ENCODE measurements around the gene VPS72. TPM values are rescaled to one million over a fixed set of nuclear protein-coding genes. Genes with fewer than 3 reads are reported as not detected.
A peak's percentile ranks its signal among the peaks of the same experiment; 100 is the strongest.

The VPS72 gene, protein sequence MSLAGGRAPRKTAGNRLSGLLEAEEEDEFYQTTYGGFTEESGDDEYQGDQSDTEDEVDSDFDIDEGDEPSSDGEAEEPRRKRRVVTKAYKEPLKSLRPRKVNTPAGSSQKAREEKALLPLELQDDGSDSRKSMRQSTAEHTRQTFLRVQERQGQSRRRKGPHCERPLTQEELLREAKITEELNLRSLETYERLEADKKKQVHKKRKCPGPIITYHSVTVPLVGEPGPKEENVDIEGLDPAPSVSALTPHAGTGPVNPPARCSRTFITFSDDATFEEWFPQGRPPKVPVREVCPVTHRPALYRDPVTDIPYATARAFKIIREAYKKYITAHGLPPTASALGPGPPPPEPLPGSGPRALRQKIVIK
- total RNA-seq = 40.4 to 70.5 TPM (median 64.0 TPM) in 3 replicates
- long read RNA-seq, transcript VPS72-202 (6 exons, 1,527 nt) = major isoform, 21 of 24 reads
- long read RNA-seq, partial matches to known transcripts = 1 of 24 reads
- long read RNA-seq, other reads (novel, unspliced or antisense) = 2 of 24 reads

DNA sequence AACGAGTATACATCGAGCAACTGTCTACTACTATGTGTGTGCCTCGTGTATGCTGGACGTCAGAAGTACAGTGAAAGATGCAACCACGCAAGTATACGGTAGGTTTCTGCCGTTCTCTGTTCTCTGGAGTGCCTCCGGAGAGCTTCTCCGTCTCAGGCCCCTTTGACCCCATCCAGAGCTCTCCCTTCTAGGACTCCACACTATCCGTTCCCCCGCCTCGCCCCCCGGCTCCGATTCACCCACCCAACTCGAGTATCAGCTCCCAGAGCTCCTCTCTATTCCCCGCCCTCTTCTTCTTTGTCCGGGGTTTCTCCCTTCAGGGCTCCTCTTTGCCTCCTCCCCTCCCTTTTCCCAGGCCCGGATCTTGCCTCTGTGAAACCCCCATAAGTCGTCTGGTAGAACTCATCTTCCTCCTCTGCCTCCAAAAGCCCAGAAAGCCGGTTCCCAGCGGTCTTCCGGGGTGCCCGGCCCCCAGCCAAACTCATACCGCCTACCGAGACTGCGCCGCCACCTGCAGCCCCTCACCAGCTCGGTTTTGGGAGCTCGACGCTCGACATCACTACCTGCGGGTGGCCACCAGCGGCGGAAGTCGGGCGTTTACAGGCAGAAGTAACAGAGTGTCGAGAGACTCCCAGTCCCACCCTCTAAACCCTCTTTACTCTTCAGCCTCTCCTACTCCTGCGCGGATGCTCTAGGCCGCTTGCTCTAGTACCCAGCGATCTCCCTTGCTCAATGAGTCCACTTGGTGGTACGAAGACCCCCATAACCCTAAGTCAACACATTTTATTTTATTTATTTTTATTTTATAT lies at the start of gene VPS72:
Gene VPS72 (minus strand): TSS at position 561 of the 809 bp plus-strand sequence. CDS start 76 bp downstream, at position 485.
- peak within 1 kb of the TSS; percentile 99 for H3K4me3 Mint-ChIP-seq (ENCODE audit: unreplicated experiment)
- H3K4me1 Mint-ChIP-seq (ENCODE audit: low read depth) = peaks cover 29% of the 10 kb centered on the region
- H3K27me3 Mint-ChIP-seq (ENCODE audit: low read depth) = no peaks in the 10 kb centered on the region
- TF ChIP-seq, protein P1, sequence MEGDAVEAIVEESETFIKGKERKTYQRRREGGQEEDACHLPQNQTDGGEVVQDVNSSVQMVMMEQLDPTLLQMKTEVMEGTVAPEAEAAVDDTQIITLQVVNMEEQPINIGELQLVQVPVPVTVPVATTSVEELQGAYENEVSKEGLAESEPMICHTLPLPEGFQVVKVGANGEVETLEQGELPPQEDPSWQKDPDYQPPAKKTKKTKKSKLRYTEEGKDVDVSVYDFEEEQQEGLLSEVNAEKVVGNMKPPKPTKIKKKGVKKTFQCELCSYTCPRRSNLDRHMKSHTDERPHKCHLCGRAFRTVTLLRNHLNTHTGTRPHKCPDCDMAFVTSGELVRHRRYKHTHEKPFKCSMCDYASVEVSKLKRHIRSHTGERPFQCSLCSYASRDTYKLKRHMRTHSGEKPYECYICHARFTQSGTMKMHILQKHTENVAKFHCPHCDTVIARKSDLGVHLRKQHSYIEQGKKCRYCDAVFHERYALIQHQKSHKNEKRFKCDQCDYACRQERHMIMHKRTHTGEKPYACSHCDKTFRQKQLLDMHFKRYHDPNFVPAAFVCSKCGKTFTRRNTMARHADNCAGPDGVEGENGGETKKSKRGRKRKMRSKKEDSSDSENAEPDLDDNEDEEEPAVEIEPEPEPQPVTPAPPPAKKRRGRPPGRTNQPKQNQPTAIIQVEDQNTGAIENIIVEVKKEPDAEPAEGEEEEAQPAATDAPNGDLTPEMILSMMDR (IDR thresholded peaks at IDR 0.05) = peak; percentile 34
- peak within 1 kb of the TSS; percentile 100 for H3K27ac Mint-ChIP-seq (ENCODE audit: unreplicated experiment)
- no peaks in the 10 kb centered on the region for H3K9me3 Mint-ChIP-seq (ENCODE audit: low read depth)
- DNase-seq (ENCODE audit: low spot score) = peak; percentile 96
- peaks cover 5% of the 10 kb centered on the region for H3K36me3 Mint-ChIP-seq (ENCODE audit: low read depth)

DNA sequence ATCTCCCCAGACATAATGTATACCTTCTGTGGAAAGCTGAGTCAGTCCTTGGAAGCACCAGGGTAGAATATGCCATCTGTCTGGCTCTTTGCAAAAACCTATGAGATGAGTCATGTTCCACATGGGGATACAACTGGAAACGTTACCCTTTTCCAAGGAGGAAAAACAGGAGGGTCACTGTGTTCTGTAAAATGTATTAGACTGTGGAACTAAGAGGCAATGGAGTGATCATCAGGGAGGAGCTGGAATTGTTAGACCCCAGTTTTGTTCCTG lies 48.4 kb upstream of the VPS72 start:
- peaks cover 23% of the 10 kb centered on the region for H3K4me1 Mint-ChIP-seq (ENCODE audit: low read depth)
- no peak overlapping the region for H3K4me3 Mint-ChIP-seq (ENCODE audit: unreplicated experiment)
- H3K36me3 Mint-ChIP-seq (ENCODE audit: low read depth) = peaks cover 47% of the 10 kb centered on the region
- DNase-seq (ENCODE audit: low spot score) = no peak
- H3K27ac Mint-ChIP-seq (ENCODE audit: unreplicated experiment) = peak overlapping the region; percentile 82
- H3K9me3 Mint-ChIP-seq (ENCODE audit: low read depth) = no peaks in the 10 kb centered on the region
- no peaks in the 10 kb centered on the region for H3K27me3 Mint-ChIP-seq (ENCODE audit: low read depth)
- TF ChIP-seq, protein P1 (IDR thresholded peaks at IDR 0.05) = no peak

DNA sequence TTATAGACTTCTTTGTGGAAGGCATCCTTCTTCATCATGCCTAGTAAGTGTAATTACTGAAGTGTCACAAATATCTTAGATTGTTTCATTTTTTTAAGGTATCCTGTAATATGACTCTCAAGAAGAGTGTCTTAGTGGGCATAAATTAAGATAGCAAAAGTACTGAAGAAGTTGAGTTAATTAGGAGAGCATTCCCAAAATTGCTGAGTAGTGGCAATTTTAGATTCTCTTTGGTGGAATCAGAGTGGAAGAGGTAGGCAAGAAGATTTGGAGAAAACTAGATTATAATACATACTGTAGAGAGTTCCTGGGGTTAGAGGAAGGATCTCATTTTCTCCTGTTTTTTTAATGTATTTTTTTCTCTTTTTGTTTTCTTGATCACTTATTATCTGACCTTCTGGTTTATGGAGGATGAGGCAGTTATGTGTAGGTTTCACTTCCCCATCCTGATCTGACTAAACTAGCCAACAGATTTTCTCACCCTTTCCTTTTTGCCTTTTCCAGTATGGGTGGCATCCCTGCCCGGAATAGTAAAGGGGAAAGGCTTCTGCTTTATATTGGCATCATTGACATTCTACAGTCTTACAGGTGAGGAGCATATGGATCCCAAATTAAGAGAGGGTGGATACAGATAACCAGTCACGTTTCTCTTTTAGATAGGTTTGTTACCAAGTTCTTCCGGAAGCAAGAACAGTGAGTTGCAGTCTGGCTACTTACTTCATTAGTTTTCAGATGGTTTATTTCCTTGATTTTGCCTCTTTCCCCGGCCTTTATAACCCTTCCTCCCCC lies 47.9 kb upstream of the VPS72 start:
- Mint-ChIP-seq H3K27me3 (ENCODE audit: low read depth) (no peaks in the 10 kb centered on the region), H3K9me3 (ENCODE audit: low read depth) (no peaks in the 10 kb centered on the region), H3K36me3 (ENCODE audit: low read depth) (peaks cover 44% of the 10 kb centered on the region), H3K27ac (ENCODE audit: unreplicated experiment) (peak overlapping the region; percentile 82), H3K4me3 (ENCODE audit: unreplicated experiment) (no peak overlapping the region), H3K4me1 (ENCODE audit: low read depth) (peaks cover 23% of the 10 kb centered on the region)
- DNase-seq (ENCODE audit: low spot score) = no peak
- TF ChIP-seq, protein P1 (IDR thresholded peaks at IDR 0.05) = no peak

DNA sequence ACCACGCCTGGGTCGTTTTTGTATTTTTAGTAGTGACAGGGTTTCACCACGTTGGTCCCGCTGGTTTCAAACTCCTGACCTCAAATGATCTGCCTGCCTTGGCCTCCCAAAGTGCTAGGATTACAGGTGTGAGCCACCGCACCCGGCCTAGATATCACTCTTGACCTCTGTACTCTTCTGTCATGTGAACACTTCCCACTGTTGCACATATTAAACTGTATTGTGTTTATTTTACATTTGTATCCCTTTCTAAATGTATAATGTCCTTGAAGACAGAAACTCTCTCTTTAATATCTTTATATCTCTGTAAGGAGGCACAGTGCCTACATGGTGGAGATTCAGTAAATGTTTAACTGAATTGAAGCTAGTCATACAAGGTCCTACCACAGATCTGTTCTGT lies 45.2 kb upstream of the VPS72 start:
- TF ChIP-seq, protein P1 (IDR thresholded peaks at IDR 0.05) = no peak
- no peak overlapping the region for H3K4me3 Mint-ChIP-seq (ENCODE audit: unreplicated experiment)
- H3K27ac Mint-ChIP-seq (ENCODE audit: unreplicated experiment) = peak overlapping the region; percentile 6
- H3K9me3 Mint-ChIP-seq (ENCODE audit: low read depth) = no peaks in the 10 kb centered on the region
- H3K4me1 Mint-ChIP-seq (ENCODE audit: low read depth) = peaks cover 23% of the 10 kb centered on the region
- no peaks in the 10 kb centered on the region for H3K27me3 Mint-ChIP-seq (ENCODE audit: low read depth)
- peaks cover 43% of the 10 kb centered on the region for H3K36me3 Mint-ChIP-seq (ENCODE audit: low read depth)
- no peak for DNase-seq (ENCODE audit: low spot score)

DNA sequence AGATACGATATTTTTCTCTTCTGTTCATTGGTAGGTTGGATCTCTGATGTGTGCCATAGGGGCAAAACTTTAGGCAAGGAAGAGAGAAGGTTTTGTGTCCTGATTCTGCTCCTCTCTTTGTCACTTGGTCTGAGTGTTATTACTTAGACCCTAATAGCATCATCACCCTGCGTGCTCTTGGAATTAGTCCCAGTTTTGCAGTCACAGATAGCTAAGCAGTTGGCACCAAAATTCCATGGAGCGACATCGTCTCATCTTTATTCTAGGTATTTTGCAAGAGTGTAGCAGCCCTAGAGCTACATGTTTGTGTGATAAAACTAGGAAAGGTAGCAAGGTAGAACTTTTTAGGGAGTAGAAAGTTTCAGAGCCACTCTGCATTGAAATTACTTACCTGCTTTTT lies 32.1 kb upstream of the VPS72 start:
- no peaks in the 10 kb centered on the region for H3K9me3 Mint-ChIP-seq (ENCODE audit: low read depth)
- H3K4me1 Mint-ChIP-seq (ENCODE audit: low read depth) = peaks cover 10% of the 10 kb centered on the region
- no peaks in the 10 kb centered on the region for H3K27me3 Mint-ChIP-seq (ENCODE audit: low read depth)
- TF ChIP-seq, protein P1 (IDR thresholded peaks at IDR 0.05) = no peak
- H3K36me3 Mint-ChIP-seq (ENCODE audit: low read depth) = peaks cover 10% of the 10 kb centered on the region
- DNase-seq (ENCODE audit: low spot score) = no peak
- H3K27ac Mint-ChIP-seq (ENCODE audit: unreplicated experiment) = peak overlapping the region; percentile 11
- H3K4me3 Mint-ChIP-seq (ENCODE audit: unreplicated experiment) = no peak overlapping the region

Data from chondrocyte (in vitro differentiated cells).